DMS79 treated with DMSO at 0.1 percent for 48 hours (cell line): Measurements from ENCODE around the gene GNAS-AS1.

Experiments used
- DNase-seq: peaks from one replicate; lab custom pipeline; 2025; lab: John Stamatoyannopoulos, UW

Gene GNAS-AS1

DNA sequence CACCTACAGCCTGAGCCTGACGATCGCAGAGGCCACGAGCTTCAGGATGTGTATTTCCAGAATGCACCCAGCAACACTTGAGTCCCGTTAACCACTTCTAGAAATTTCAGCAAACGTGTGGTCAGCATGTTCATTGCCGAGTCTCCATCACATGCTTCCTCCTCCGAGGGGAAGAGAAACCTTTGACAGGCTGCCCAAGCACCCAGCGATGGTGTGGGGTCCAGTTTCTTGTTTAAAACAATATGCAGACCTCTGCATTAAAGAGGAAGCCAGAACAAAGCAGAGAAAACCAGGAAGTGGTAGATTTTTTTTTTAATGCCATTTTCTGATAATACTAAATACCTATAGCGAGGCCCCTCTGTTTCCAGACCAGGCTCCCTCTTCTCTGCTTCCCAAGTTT is 71.9 kb downstream of the GNAS-AS1 start:
- no peak for DNase-seq

DNA sequence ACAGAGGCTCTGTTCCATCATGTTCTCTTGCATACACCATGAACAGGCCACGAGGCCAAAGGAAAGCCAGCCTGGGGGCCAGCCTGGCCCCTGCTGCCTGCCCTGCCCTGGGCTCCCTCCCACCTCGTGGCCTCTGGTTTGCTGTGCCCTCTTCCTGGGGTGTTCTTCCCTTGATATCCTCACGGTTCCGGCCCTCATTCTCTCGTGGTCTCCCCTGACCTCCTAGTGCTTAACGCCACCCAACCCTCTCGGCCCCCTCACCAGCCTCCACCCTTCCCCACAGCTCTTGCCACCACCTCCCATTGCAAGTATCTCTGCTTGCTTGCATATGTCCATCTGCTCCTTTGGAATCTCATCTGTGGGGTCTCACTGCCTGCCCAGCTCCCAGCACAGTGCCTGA is 73.0 kb downstream of the GNAS-AS1 start:
- no peak for DNase-seq

DNA sequence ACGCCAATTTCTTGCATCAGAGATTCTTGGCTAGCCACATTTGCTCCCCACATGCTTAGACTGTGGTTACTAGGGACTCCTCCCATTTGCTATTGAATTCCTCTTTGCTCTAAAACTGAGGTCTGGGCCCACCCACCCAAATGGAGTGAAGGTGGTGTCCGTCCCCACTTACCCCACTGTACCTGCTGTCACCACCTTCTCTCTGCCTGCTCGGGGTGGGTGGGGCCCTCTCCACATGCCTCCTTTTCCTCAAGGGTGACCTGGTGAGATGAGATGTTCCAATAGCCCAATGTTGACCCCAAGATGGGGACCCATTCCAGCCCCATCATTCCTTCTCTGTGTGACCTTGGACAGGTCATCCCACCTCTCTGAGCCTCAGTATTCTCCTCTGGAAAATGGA is 74.6 kb downstream of the GNAS-AS1 start:
- DNase-seq, result no peak

DNA sequence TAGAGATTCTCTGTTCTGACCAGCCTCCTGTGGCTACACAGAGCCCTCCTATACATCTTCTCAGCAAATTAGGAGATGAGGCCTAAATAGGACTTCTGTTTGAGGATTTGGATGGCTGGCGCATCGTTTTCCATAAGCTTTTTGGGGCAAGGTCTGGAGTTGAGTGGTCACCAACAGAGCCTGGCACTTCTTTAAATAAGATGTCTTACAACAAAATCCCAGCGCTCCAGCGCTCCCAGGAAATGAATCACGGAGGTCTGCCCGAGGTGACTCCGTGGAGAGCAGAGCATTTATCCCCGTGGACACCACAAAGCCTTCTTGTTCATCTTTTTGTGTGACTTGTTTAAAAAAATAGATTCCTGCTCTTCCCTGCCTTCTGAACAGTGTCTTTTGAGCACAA is 75.3 kb downstream of the GNAS-AS1 start:
- no peak for DNase-seq

DNA sequence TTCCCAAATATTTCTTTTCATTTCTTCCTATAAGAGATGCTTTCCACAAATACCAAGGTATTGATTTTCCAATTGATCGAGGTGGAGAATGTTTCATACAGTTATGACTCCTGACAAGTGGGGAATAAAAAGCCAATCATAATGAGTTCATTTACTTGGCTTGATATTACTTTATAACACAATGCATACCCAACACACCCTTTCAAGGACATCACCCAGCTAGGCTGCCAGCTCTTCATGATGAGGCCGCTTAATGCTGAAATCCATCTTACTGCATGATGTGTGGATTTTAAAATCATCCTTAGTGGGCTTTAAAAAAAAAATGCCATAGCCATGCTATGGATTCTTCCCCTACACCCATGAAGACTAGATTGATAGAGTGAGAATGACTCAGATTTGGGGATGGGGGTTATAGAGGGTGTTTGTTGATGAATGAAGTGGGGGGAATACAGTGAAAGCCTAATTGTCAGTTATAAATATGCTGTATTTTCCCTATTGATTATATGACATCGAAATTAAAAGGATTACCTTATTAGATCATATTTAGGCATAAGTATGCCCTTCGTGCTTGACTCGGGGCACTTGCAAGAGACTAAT is 75.9 kb downstream of the GNAS-AS1 start:
- DNase-seq, result no peak

DNA sequence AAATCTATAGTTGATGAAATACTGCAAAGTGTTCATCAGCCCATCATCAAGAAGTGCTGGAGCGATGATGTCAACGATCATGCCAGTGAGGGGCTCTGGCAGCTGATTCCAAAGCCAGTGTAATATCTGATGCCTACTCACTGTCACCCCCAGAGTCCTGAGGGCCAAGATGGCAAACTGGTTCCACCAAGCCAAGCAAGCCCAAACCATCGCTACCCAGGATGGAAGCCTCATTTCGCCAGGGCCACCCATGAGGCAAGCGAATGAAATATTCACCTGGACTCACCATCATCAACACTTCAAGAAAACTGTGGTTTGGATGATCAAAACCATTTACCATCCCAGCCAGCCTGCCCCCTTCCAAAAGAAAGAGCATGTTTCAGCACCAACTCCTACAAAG is 76.5 kb downstream of the GNAS-AS1 start:
- DNase-seq, result no peak

DNA sequence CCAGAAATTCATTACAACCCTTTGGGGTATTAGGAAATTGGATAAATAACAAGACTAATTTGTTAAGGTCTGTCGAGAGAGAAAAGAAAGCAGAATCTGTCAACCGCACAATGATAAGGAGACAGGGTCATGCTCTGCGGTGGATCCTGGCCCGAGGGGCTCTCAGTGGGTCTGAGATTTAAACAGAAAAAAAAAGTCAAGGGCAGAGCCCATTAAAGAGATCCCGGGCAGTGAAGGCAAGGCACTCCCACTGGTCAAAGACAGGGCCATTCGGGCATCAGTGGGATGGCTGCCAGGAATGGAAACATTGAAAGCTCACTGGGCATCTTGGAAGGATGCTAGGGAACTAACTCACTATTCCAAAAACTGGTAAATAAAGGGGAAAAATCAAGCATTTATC is 77.9 kb downstream of the GNAS-AS1 start:
- DNase-seq, result no peak
